Activated naive CD8-positive, alpha-beta T cell treated with anti-CD3 and anti-CD28 coated beads, Interleukin-2, amount 50 U/mL, for 16 hours (primary cell): ENCODE results near the gene THBS4.
"Not testable (repeated sequence)": the region's sequence is repeated elsewhere in the genome, so short reads cannot be mapped to it uniquely, and the experiment has no call there.

ENCODE experiments used
- DNase-seq: peaks from one replicate; pipeline ENCODE4 v3.0.0-alpha.2; 2020; ENCODE audit warnings: low read depth, low spot score

THBS4 gene

DNA sequence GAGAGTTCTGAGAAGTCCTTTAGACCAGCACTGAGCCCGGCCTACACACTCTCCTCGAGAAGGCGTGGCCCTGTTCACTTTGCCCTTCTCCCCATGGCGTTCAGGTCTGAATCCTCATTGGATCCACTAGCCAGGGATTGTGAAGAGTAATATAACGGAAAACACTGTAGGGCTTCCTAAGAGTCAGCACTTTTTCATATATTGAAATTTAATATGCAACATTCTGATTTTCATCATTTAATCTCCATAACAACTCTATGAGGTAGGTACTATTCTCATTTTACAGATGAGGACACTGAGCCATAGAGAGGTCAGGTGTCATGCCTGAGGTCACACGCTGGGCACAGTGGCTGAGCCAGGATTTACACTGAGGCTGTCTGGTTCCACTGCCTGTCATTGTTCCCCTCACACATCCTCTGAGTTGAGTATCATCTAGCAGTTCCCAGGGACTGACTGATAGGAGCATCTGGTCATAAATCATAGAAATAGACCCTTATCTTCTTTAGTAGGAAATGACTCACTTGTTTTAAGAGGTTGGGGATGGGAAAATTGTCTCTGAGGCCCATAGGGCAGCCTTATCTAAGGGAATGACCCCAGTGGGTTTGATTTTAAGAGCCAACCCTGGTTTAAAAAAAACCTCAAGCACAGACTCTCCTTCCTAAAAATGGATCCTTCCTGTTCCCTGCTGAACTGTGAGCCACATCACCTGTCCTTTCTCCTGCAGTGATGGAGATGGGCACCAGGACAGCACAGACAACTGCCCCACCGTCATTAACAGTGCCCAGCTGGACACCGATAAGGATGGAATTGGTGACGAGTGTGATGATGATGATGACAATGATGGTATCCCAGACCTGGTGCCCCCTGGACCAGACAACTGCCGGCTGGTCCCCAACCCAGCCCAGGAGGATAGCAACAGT is 41.2 kb downstream of the THBS4 start:
- DNase-seq = no peak

DNA sequence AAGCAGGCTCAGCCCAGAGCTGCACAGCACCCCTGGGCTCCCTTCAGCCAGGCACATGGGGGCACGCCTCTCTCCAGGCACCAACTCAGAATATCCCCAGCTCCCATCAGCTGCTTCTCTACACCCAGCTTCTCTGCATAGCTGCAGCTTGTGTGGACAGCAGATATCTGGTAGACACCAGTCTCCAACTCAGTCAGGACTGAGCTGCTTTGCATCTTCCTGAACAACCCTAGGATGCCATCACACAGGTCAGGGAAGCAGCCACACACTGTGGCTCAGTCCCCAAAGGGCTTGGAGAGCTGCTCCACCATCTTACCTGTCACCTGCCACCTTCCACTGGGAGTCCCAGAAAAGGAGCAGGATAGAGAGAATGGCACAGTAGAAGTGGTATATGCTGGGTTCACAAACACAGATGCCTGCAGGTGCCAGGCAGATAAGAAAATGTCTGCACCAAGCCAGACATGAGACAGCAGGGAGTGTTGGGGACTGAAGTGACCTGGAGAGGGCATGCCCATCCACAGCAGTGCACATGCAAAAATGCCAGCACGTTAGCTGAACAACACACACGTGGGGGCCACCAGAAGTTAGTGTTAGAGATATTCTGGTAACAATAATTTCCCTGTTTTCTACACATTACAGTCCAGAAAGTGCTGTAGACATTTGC is 42.0 kb downstream of the THBS4 start:
- no peak for DNase-seq

GRCh38 chr5:80078921-80079320 is 43.8 kb downstream of the THBS4 start:
- DNase-seq = no peak

DNA sequence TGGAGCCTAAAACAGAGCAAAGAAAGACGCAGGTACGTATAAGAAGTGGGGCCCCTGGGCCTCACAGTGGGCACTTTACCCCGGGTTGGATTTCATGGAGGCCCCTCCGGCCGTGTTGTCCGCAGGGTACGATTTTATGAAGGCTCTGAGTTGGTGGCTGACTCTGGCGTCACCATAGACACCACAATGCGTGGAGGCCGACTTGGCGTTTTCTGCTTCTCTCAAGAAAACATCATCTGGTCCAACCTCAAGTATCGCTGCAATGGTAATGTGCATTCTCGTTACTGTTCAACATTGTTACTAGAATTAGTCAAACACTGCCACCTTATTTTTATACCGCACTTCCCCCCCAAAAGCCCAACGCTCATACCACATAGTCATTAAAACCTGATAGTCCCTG is 47.1 kb downstream of the THBS4 start:
- no peak for DNase-seq

- no peak for DNase-seq
Measured at GRCh38 chr5:80082731-80083100, 47.6 kb downstream of the THBS4 start.

- no peak for DNase-seq
Measured at GRCh38 chr5:80083101-80083890, 48.1 kb downstream of the THBS4 start.

DNA sequence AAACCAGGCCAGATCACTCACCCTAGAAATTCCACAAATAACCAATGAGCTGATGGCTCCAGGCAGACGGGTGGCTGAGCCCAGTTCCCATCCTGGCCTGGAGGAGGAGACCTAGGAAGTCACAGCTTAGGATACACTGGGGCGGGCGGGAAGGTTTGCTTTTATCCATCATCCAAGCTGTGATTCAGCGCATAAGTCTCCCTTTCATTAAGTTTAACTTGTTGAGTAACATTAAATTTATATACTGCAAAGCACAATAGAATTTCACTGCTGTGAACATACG is 55.7 kb downstream of the THBS4 start:
- DNase-seq = no peak

DNA sequence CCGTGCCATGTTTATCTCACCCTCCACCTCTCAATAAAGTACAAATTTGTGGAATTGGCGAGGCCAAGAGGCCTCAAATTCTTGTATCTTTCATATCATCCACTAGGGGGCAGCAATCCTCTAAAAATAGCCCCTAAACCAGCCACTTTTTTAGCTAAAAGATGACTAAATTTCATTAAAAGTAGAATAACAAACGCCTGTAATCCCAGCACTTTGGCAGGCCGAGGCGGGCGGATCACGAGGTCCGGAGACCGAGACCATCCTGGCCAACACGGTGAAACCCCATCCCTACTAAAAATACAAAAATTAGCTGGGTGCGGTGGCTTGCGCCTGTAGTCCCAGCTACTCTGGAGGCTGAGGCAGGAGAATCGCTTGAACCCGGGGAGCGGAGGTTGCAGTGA is 56.6 kb downstream of the THBS4 start:
- not testable (repeated sequence) for DNase-seq

DNA sequence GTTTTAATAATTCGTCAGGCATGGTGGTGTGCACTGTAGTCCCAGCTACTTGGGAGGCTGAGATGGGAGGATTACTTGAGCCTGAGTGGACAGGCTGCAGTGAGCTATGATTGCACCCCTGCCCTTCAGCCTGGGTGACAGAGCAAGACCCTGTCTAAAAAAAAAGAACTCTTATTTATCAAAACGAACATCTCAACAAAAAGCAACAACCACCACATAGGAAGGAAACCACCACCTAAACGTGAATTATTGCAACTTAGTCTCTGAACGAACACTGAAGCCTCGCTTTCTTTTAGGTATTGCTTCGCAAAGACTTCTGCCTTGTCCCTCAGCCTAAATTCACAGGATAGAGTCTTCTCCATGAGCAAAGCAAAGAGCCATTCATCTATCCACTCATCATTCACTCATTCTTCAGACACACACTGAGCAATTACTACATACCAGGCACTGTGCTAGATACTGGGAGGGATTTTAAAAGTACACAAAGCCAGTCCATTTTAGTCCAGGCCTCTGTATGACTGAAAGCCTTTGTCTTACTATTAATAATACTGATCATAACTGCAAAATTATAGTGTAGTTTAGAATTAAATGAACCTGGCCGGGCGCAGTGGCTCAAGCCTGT is 57.4 kb downstream of the THBS4 start:
- DNase-seq = no peak

GRCh38 chr5:80093796-80094195 is 58.6 kb downstream of the THBS4 start:
- no peak for DNase-seq

DNA sequence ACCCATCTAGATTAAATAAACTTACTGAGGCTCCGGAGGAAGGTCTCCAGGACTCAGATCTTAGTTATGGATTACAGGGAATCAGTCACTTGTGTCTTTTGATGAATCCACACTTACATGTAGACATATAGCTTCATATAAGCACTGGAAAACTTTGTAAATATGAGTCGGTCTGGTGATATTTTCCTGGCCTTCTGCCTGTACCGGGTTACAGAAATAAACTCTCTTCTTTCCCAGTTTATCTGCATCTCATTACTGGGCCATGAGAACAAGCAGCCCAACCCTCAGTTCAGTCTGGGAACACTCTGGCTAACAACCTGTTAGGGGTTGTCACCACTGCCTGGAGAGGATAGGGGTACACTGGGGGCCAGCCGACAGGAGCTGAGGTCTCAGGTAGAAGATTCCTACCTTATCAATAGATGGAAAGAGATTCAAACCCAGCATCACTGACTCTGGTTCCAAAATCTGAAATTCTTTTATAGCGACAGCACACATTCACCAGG is 59.1 kb downstream of the THBS4 start:
- no peak for DNase-seq

- DNase-seq = no peak
Measured at GRCh38 chr5:80097451-80097850, 62.3 kb downstream of the THBS4 start.

GRCh38 chr5:80101993-80102392 is 66.8 kb downstream of the THBS4 start:
- no peak for DNase-seq

- no peak for DNase-seq
Measured at GRCh38 chr5:80103371-80103770, 68.2 kb downstream of the THBS4 start.

GRCh38 chr5:80105698-80106439 is 70.7 kb downstream of the THBS4 start:
- no peak for DNase-seq

DNA sequence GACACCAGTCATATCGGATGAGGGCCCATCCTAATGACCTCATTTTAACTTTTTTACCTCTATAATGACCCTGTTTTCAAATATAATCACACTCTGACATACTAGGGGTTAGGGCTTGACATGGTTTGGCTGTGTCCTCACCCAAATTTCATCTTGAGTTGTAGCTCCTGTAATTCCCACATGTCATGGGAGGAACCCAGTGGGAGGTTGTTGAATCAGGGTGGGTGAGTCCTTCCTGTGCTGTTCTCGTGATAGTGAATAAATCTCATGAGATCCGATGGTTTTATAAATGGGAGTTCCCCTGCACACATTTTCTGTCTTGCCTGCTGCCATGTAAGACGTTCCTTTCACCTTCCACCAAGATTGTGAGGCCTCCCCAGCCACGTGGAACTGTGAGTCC is 71.8 kb downstream of the THBS4 start:
- DNase-seq = no peak

- no peak for DNase-seq
Measured at GRCh38 chr5:80109646-80110478, 74.7 kb downstream of the THBS4 start.

DNA sequence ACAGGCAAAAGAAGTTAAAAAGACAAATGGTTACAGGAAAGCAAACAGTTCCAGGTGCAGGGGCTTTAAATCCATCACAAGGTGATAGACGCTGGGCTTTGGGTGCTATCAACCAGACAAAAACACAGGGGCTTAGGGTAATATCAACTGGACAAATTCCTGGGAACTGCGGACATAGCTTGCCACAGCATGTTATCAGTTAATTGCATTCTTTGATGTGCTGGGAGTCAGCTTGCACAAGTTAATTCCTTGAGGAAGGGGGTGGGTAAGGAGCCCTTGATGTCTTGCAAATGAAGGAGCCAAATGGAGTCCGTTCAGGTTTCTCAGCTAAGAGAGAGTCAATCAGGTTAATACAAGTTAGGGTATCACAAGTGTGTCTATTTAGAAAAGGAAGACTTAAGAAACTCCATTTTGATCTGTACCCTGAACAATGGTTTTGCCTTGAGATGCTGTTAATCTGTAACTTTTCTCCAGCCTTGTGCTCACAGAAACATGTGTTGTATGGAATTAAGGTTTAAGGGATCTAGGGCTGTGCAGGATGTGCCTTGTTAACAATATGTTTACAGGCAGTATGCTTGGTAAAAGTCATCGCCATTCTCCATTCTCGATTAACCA is 76.3 kb downstream of the THBS4 start:
- DNase-seq = not testable (repeated sequence)

DNA sequence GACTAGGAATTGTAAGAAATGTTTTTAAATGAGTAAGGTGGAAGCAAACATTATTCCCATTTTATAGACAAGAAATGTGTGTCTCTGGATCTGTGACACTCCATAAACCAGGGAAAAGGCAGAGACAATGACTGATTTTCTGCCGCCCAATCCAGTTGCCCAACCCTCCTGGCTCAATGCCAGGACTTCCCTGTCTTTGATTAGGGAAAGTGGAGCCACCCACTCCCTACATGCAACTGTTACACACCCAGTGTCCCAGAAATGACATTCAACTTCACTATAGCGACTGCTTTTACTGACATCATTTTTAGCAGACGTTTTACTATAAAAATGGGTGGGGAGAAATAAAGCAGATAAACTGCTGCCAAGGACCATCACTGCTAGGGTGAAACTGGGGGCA is 79.7 kb downstream of the THBS4 start:
- no peak for DNase-seq

- DNase-seq = no peak
Measured at GRCh38 chr5:80116000-80116399, 80.9 kb downstream of the THBS4 start.
